BE2C (cell line): ENCODE measurements around the gene TBK1.

ENCODE experiments used
- DNase-seq: peaks from one replicate; pipeline ENCODE4 v3.0.0-alpha.2; 2020
- H3K27me3 ChIP-seq: fragments of 250-450 bp; sonication (Bioruptor Pico); 2 replicates; pipeline ENCODE4 v1.5.1; 2020; ENCODE audit warnings: mild to moderate bottlenecking
- H3K36me3 ChIP-seq: fragments of 250-450 bp; sonication (Bioruptor Pico); 2 replicates; pipeline ENCODE4 v1.5.1; 2020; ENCODE audit warnings: mild to moderate bottlenecking
- H3K4me1 ChIP-seq: fragments of 250-450 bp; sonication (Bioruptor Pico); 2 replicates; pipeline ENCODE4 v1.5.1; 2020
- H3K4me3 ChIP-seq: 2 replicates; pipeline ENCODE4 v1.5.1; 2011; ENCODE audit warnings: low read depth, low read length
- H3K9me3 ChIP-seq: fragments of 250-450 bp; sonication (Bioruptor Pico); 2 replicates; pipeline ENCODE4 v1.5.1; 2020
- CTCF ChIP-seq: IDR thresholded peaks from 2 replicates; pipeline ENCODE4 v1.5.1; 2012; ENCODE audit warnings: mild to moderate bottlenecking, low read depth, low read length

TBK1 gene

GRCh38 chr12:64525461-64526160, 73.7 kb downstream of the TBK1 start:
- H3K27me3 ChIP-seq: no peaks in the 10 kb centered on the region

GRCh38 chr12:64526859-64527258, 74.9 kb downstream of the TBK1 start:
- no peaks in the 10 kb centered on the region for H3K9me3 ChIP-seq

More at GRCh38 chr12:64525461-64526160, 73.7 kb downstream of the TBK1 start:
- no peak for DNase-seq
- Histone ChIP-seq H3K4me1 (no peaks in the 10 kb centered on the region), H3K9me3 (no peaks in the 10 kb centered on the region), H3K4me3 (no peak overlapping the region), H3K36me3 (no peaks in the 10 kb centered on the region)
- TF ChIP-seq CTCF: no peak

GRCh38 chr12:64528616-64529015, 76.7 kb downstream of the TBK1 start:
- Histone ChIP-seq H3K27me3 (no peaks in the 10 kb centered on the region), H3K4me3 (no peak overlapping the region), H3K4me1 (no peaks in the 10 kb centered on the region), H3K36me3 (no peaks in the 10 kb centered on the region), H3K9me3 (no peaks in the 10 kb centered on the region)
- no peak for TF ChIP-seq CTCF
- peak; percentile 57 for DNase-seq

More at GRCh38 chr12:64526859-64527258, 74.9 kb downstream of the TBK1 start:
- no peak overlapping the region for H3K4me3 ChIP-seq
- no peaks in the 10 kb centered on the region for H3K27me3 ChIP-seq
- no peak for TF ChIP-seq CTCF
- H3K4me1 ChIP-seq: no peaks in the 10 kb centered on the region
- no peaks in the 10 kb centered on the region for H3K36me3 ChIP-seq
- DNase-seq: peak; percentile 35

GRCh38 chr12:64530566-64530965, 78.6 kb downstream of the TBK1 start:
- no peak overlapping the region for H3K4me3 ChIP-seq
- DNase-seq: no peak
- TF ChIP-seq CTCF: no peak
- H3K36me3 ChIP-seq: no peaks in the 10 kb centered on the region
- H3K9me3 ChIP-seq: no peaks in the 10 kb centered on the region
- H3K4me1 ChIP-seq: no peaks in the 10 kb centered on the region
- no peaks in the 10 kb centered on the region for H3K27me3 ChIP-seq

GRCh38 chr12:64531665-64532334, 79.9 kb downstream of the TBK1 start:
- H3K4me3 ChIP-seq: no peak overlapping the region
- H3K4me1 ChIP-seq: no peaks in the 10 kb centered on the region
- DNase-seq: no peak
- H3K9me3 ChIP-seq: no peaks in the 10 kb centered on the region
- no peaks in the 10 kb centered on the region for H3K36me3 ChIP-seq
- TF ChIP-seq CTCF: no peak
- H3K27me3 ChIP-seq: no peaks in the 10 kb centered on the region

GRCh38 chr12:64532734-64533351, 80.9 kb downstream of the TBK1 start:
- Histone ChIP-seq H3K4me1 (no peaks in the 10 kb centered on the region), H3K36me3 (no peaks in the 10 kb centered on the region), H3K9me3 (no peaks in the 10 kb centered on the region), H3K4me3 (no peak overlapping the region), H3K27me3 (no peaks in the 10 kb centered on the region)
- TF ChIP-seq CTCF: no peak
- DNase-seq: no peak
